Measurements from ENCODE around the gene SLC66A3.
A peak's percentile ranks its signal among the peaks of the same experiment; 100 is the strongest.

SLC66A3 gene

DNA sequence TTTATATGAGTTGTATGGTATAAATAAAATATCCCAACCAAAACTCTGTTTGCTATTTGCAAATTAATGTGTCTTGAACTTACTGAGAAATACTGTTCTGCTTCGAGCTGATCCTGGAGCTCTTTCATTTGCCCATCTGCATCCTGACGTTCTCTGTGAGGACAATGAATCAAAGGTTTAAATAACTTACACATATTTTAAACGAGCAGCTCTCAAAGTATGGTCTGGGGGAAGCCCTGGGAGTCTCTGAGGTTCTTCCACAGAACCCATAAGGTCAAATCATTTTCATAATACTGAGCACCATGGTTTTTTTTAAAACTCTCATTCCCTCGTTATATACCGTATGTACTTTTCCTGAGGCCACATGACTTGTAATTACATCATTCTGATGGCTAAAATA is 46.7 kb downstream of the SLC66A3 start:
- H3K36me3 ChIP-seq (ENCODE audit: insufficient read depth, low read length) = peaks cover 40% of the 10 kb centered on the region
- TF ChIP-seq FOXP2 (optimal IDR thresholded peaks at IDR 0.05; ENCODE audit: control extremely low read depth, extremely low read length, insufficient read depth) (no peak), EZH2 (IDR thresholded peaks at IDR 0.05) (no peak), POLR2AphosphoS5 (IDR thresholded peaks at IDR 0.05; ENCODE audit: borderline replicate concordance, low read depth, low read length) (no peak)
- DNase-seq (ENCODE audit: low read depth, low spot score) = no peak
- H3K9ac ChIP-seq (ENCODE audit: insufficient read length) = no peak overlapping the region
- 0 out of 2 replicates have a peak overlapping the region, but pooled peaks have one; percentile 11 for H3K27ac ChIP-seq
- no peaks in the 10 kb centered on the region for H3K9me3 ChIP-seq (ENCODE audit: low read depth, low read length)
- no peak overlapping the region for H3K4me3 ChIP-seq

GRCh38 chr2:11203480-11203879 is 48.2 kb downstream of the SLC66A3 start:
- Histone ChIP-seq H3K9me3 (ENCODE audit: low read depth, low read length) (no peaks in the 10 kb centered on the region), H3K9ac (ENCODE audit: insufficient read length) (no peak overlapping the region), H3K27ac (no peak overlapping the region), H3K4me3 (no peak overlapping the region), H3K36me3 (ENCODE audit: insufficient read depth, low read length) (peaks cover 35% of the 10 kb centered on the region)
- no peak for DNase-seq (ENCODE audit: low read depth, low spot score)
- TF ChIP-seq EZH2 (IDR thresholded peaks at IDR 0.05) = no peak
- TF ChIP-seq POLR2AphosphoS5 (IDR thresholded peaks at IDR 0.05; ENCODE audit: borderline replicate concordance, low read depth, low read length) = no peak
- no peak for TF ChIP-seq FOXP2 (optimal IDR thresholded peaks at IDR 0.05; ENCODE audit: control extremely low read depth, extremely low read length, insufficient read depth)

- no peak overlapping the region for H3K4me3 ChIP-seq
- TF ChIP-seq FOXP2 (optimal IDR thresholded peaks at IDR 0.05; ENCODE audit: control extremely low read depth, extremely low read length, insufficient read depth) = no peak
- no peak for TF ChIP-seq EZH2 (IDR thresholded peaks at IDR 0.05)
- no peak for TF ChIP-seq POLR2AphosphoS5 (IDR thresholded peaks at IDR 0.05; ENCODE audit: borderline replicate concordance, low read depth, low read length)
- H3K9ac ChIP-seq (ENCODE audit: insufficient read length) = no peak overlapping the region
- H3K9me3 ChIP-seq (ENCODE audit: low read depth, low read length) = no peaks in the 10 kb centered on the region
- DNase-seq (ENCODE audit: low read depth, low spot score) = no peak
- H3K36me3 ChIP-seq (ENCODE audit: insufficient read depth, low read length) = peaks cover 28% of the 10 kb centered on the region
- no peak overlapping the region for H3K27ac ChIP-seq
These were observed 52.8 kb downstream of the SLC66A3 start for GRCh38 chr2:11208083-11208482.

- no peak overlapping the region for H3K9ac ChIP-seq (ENCODE audit: insufficient read length)
- DNase-seq (ENCODE audit: low read depth, low spot score) = no peak
- H3K4me3 ChIP-seq = no peak overlapping the region
- H3K27ac ChIP-seq = no peak overlapping the region
- TF ChIP-seq FOXP2 (optimal IDR thresholded peaks at IDR 0.05; ENCODE audit: control extremely low read depth, extremely low read length, insufficient read depth) = no peak
- TF ChIP-seq EZH2 (IDR thresholded peaks at IDR 0.05) = no peak
- TF ChIP-seq POLR2AphosphoS5 (IDR thresholded peaks at IDR 0.05; ENCODE audit: borderline replicate concordance, low read depth, low read length) = no peak
- peaks cover 55% of the 10 kb centered on the region for H3K36me3 ChIP-seq (ENCODE audit: insufficient read depth, low read length)
- no peaks in the 10 kb centered on the region for H3K9me3 ChIP-seq (ENCODE audit: low read depth, low read length)
These were observed 57.4 kb downstream of the SLC66A3 start for GRCh38 chr2:11212645-11213044.

- Histone ChIP-seq H3K4me3 (no peak overlapping the region), H3K27ac (no peak overlapping the region), H3K9me3 (ENCODE audit: low read depth, low read length) (no peaks in the 10 kb centered on the region), H3K36me3 (ENCODE audit: insufficient read depth, low read length) (peaks cover 55% of the 10 kb centered on the region), H3K9ac (ENCODE audit: insufficient read length) (no peak overlapping the region)
- DNase-seq (ENCODE audit: low read depth, low spot score) = no peak
- TF ChIP-seq EZH2 (IDR thresholded peaks at IDR 0.05) (no peak), FOXP2 (optimal IDR thresholded peaks at IDR 0.05; ENCODE audit: control extremely low read depth, extremely low read length, insufficient read depth) (no peak), POLR2AphosphoS5 (IDR thresholded peaks at IDR 0.05; ENCODE audit: borderline replicate concordance, low read depth, low read length) (no peak)
These were observed 57.9 kb downstream of the SLC66A3 start for GRCh38 chr2:11213090-11213638.

GRCh38 chr2:11213975-11214374 is 58.7 kb downstream of the SLC66A3 start:
- TF ChIP-seq EZH2 (IDR thresholded peaks at IDR 0.05) = no peak
- Histone ChIP-seq H3K4me3 (no peak overlapping the region), H3K9me3 (ENCODE audit: low read depth, low read length) (no peaks in the 10 kb centered on the region), H3K9ac (ENCODE audit: insufficient read length) (no peak overlapping the region), H3K36me3 (ENCODE audit: insufficient read depth, low read length) (peaks cover 63% of the 10 kb centered on the region), H3K27ac (0 out of 2 replicates have a peak overlapping the region, but pooled peaks have one; percentile 22)
- no peak for DNase-seq (ENCODE audit: low read depth, low spot score)

DNA sequence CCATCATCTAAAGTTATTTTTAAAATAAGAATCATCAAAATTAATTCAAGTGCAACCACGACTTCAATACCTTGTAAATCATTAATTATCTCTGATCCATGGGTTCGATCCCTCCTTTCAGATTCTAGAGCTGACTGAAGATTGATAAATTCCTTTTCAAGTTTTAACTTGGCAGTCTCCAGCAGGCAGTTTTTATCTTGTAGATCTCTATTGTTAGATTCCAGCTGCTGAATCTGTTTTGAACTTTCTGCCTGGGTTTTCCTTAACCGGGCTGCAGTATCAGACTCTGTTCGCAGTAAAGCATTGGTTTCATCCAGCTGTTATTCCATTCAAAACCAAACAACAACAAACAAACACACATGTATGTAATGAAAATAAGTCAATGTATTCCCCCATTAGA is 59.5 kb downstream of the SLC66A3 start:
- Histone ChIP-seq H3K36me3 (ENCODE audit: insufficient read depth, low read length) (peaks cover 64% of the 10 kb centered on the region), H3K9ac (ENCODE audit: insufficient read length) (no peak overlapping the region), H3K9me3 (ENCODE audit: low read depth, low read length) (no peaks in the 10 kb centered on the region), H3K4me3 (no peak overlapping the region), H3K27ac (peak overlapping the region; percentile 5; the same call in 1 of the 2 replicates)
- TF ChIP-seq EZH2 (IDR thresholded peaks at IDR 0.05) (no peak), POLR2AphosphoS5 (IDR thresholded peaks at IDR 0.05; ENCODE audit: borderline replicate concordance, low read depth, low read length) (no peak), FOXP2 (optimal IDR thresholded peaks at IDR 0.05; ENCODE audit: control extremely low read depth, extremely low read length, insufficient read depth) (no peak)
- no peak for DNase-seq (ENCODE audit: low read depth, low spot score)

DNA sequence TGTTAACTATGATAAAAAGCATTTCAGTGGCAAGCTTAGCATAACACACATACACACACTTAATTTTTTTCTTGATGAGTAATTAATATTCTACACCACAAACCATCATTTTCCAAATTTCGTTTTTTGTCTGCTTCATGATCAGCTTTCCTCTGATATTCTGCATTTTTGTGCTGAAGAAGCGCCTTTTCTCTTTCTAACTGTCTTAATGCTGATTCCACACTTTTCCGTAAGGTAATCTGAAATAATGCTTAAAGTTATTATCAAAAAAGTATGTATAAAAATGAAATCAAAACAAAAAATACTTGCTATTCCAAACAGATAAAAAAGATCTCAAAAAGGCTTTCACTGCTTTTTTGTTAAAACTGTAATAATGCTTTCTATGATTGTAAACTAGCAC is 60.1 kb downstream of the SLC66A3 start:
- peak overlapping the region; percentile 52 for H3K27ac ChIP-seq
- no peaks in the 10 kb centered on the region for H3K9me3 ChIP-seq (ENCODE audit: low read depth, low read length)
- peaks cover 64% of the 10 kb centered on the region for H3K36me3 ChIP-seq (ENCODE audit: insufficient read depth, low read length)
- no peak overlapping the region for H3K4me3 ChIP-seq
- TF ChIP-seq FOXP2 (optimal IDR thresholded peaks at IDR 0.05; ENCODE audit: control extremely low read depth, extremely low read length, insufficient read depth) = no peak
- DNase-seq (ENCODE audit: low read depth, low spot score) = no peak
- no peak overlapping the region for H3K9ac ChIP-seq (ENCODE audit: insufficient read length)

- no peak for DNase-seq (ENCODE audit: low read depth, low spot score)
- Histone ChIP-seq H3K27ac (no peak overlapping the region), H3K9ac (ENCODE audit: insufficient read length) (no peak overlapping the region), H3K36me3 (ENCODE audit: insufficient read depth, low read length) (peaks cover 38% of the 10 kb centered on the region), H3K4me3 (no peak overlapping the region), H3K9me3 (ENCODE audit: low read depth, low read length) (no peaks in the 10 kb centered on the region)
- no peak for TF ChIP-seq EZH2 (IDR thresholded peaks at IDR 0.05)
- no peak for TF ChIP-seq POLR2AphosphoS5 (IDR thresholded peaks at IDR 0.05; ENCODE audit: borderline replicate concordance, low read depth, low read length)
- TF ChIP-seq FOXP2 (optimal IDR thresholded peaks at IDR 0.05; ENCODE audit: control extremely low read depth, extremely low read length, insufficient read depth) = no peak
These were observed 65.2 kb downstream of the SLC66A3 start for GRCh38 chr2:11220445-11220844.

Measured in SK-N-MC (cell line).